ENCODE measurements around the gene RNF169. TPM values are rescaled to one million over a fixed set of nuclear protein-coding genes. Genes with fewer than 3 reads are reported as not detected.
A peak's percentile ranks its signal among the peaks of the same experiment; 100 is the strongest.

The RNF169 gene
- total RNA-seq, 6 donors from 2014 or later, result 13.4 to 34.3 (median 22.8) TPM

GRCh38 chr11:74871037-74871436, 122.4 kb downstream of the RNF169 start:
- Histone ChIP-seq H3K36me3 (peaks cover 0 to 49% (median 22%) of the 10 kb centered on the region in 4 donors), H3K27me3 (no peaks in the 10 kb centered on the region), H3K27ac (no peak overlapping the region), H3K4me3 (no peak overlapping the region), H3K4me1 (no peaks in the 10 kb centered on the region), H3K9me3 (peaks cover 55 to 74% (median 62%) of the 10 kb centered on the region in 4 donors)
- no peak for DNase-seq
- 92 to 100% methylated on average over 2 of the region's 2 CpGs for WGBS, 2 donors
- TF ChIP-seq EP300 (IDR thresholded peaks at IDR 0.05) (no peak), CTCF (IDR thresholded peaks at IDR 0.05) (no peak), POLR2AphosphoS5 (IDR thresholded peaks at IDR 0.05) (no peak), POLR2A (IDR thresholded peaks at IDR 0.05) (no peak)
- no peak for ATAC-seq (ENCODE audit: low FRiP score in 2 of 2)

DNA sequence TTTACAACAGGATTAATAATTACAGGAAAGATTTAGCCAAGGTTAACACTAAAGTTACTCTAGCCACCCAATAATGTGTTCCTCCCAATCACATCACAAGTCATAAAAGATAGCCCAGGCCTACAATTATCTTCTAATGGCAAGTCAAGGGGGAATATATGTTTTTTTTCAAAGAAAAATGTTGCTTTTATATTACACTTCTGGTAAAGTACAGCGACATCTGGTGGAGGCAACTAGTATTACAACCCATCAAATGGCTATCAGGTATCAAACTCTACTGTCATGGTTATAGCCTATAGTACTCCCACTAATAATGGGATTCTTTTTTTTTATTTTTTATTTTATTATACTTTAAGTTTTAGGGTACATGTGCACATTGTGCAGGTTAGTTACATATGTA, 128.5 kb downstream of the RNF169 start:
- WGBS, 2 donors, result 34 to 66% methylated on average over 1 of the region's 1 CpG
- H3K36me3 ChIP-seq, result peaks cover 0 to 35% (median 9%) of the 10 kb centered on the region in 4 donors

More for the DNA sequence above, 128.5 kb downstream of the RNF169 start:
- Histone ChIP-seq H3K27ac (no peak overlapping the region), H3K4me1 (no peaks in the 10 kb centered on the region), H3K27me3 (no peaks in the 10 kb centered on the region), H3K4me3 (no peak overlapping the region), H3K9me3 (peaks cover 8 to 21% (median 10%) of the 10 kb centered on the region in 4 donors)
- TF ChIP-seq POLR2A (IDR thresholded peaks at IDR 0.05) (no peak), CTCF (IDR thresholded peaks at IDR 0.05) (peak in 4 of 6 experiments; percentile 14 to 40 (median 29))
- no peak for DNase-seq
- no peak for ATAC-seq (ENCODE audit: low FRiP score in 2 of 2)

Small RNA genes within 50 kb of the gene (small RNA-seq; reads per million reads assigned to genes)
- gene MIR4696, result 0 to 0.11 (median 0) reads per million in 4 donors
- gene RN7SL239P, result 0 reads per million in 4 donors

Other genes starting within 250 kb of the RNF169 start
- 10 to 100 TPM in 5 of 6 donors, 1 to 10 TPM in 1; 7.4 to 20.8 (median 16.4) TPM for gene POLD3, start 156.3 kb upstream of the RNF169 start, total RNA-seq
- 1 to 10 TPM in 3 of 6 donors, not detected in 3; 1.3 to 3.1 (median 1.5) TPM for gene CHRDL2, start 17.4 kb upstream of the RNF169 start, total RNA-seq
- 10 to 100 TPM in 5 of 6 donors, 1 to 10 TPM in 1; 9.4 to 25.1 (median 16.7) TPM for gene XRRA1, start 200.2 kb downstream of the RNF169 start, total RNA-seq
- gene SPCS2, start 200.4 kb downstream of the RNF169 start, total RNA-seq, result 100 to 1,000 TPM in 2 of 6 donors, 10 to 100 TPM in 4; 15.5 to 150 (median 89.0) TPM
- 10 to 100 TPM in 3 of 6 donors, 1 to 10 TPM in 3; 6.2 to 36.7 (median 11.5) TPM for gene NEU3, start 240.1 kb downstream of the RNF169 start, total RNA-seq